Measurements from ENCODE around the gene PTPN1.
"Not testable (repeated sequence)": the region's sequence is repeated elsewhere in the genome, so short reads cannot be mapped to it uniquely, and the experiment has no call there.

The PTPN1 gene

DNA sequence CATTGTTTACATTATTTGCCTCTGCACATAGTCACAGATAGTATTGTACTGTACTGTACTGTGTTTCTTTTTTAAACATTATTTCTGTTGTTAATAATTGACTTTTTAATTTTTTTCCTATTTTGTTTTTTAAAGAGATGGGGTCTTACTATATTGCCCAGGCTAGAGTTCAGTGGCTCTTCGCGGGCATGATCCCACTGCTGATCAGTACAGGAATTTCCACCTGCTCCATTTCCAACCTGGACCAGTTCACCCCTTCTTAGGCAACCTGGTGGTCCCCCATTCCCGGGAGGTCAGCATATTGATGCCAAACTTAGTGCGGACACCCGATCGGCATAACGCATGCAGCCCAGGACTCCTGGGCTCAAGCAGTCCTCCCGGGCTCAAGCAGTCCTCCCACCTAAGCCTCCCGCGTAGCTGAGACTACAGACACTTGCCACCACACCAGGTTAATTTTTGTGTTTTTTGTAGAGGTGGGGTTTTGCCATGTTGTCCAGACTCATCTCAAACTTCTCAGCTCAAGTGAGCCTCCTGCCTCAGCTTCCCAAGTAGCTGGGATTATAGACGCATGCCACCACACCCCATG is 47.5 kb downstream of the PTPN1 start:
- DNase-seq (ENCODE audit: low spot score) = no peak

DNA sequence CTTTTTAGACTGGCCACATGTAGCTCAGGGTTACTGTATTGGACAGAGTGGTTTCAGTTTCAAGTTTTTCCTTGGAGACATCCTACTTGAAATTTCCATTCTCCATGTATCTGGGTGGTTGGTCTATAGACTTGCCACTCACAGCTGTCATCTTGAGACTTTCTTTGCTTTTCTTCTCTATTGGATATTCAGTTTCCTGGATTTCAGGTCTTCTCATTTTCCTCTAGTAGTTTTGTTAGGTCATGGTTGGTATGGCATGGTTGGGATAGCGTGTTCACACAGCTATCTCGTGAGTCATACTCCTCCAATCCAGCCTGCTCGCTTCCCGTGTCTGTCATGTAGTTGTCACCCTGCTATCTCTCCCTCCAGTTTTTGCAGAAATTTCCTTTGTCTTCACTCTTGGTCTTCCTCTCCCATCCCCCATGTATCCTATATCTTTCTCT is 48.3 kb downstream of the PTPN1 start:
- DNase-seq (ENCODE audit: low spot score) = no peak

DNA sequence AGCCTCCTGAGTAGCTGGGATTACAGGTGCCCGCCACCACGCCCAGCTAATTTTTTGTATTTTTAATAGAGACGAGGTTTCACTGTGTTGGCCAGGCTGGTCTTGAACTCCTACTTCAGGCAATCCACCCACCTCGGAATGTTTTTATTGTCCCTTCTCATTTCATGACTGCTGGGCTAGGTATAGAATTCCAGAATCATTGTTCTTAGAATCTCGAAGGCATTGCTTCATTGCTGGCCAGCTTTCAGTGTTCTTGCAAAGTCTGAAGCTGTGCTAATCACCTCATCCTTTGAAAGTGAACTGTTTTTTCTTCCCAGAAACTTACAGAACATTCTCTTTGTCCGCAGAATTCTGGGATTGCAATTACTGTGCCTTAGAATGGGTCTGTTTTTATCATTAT is 49.0 kb downstream of the PTPN1 start:
- no peak for DNase-seq (ENCODE audit: low spot score)

DNA sequence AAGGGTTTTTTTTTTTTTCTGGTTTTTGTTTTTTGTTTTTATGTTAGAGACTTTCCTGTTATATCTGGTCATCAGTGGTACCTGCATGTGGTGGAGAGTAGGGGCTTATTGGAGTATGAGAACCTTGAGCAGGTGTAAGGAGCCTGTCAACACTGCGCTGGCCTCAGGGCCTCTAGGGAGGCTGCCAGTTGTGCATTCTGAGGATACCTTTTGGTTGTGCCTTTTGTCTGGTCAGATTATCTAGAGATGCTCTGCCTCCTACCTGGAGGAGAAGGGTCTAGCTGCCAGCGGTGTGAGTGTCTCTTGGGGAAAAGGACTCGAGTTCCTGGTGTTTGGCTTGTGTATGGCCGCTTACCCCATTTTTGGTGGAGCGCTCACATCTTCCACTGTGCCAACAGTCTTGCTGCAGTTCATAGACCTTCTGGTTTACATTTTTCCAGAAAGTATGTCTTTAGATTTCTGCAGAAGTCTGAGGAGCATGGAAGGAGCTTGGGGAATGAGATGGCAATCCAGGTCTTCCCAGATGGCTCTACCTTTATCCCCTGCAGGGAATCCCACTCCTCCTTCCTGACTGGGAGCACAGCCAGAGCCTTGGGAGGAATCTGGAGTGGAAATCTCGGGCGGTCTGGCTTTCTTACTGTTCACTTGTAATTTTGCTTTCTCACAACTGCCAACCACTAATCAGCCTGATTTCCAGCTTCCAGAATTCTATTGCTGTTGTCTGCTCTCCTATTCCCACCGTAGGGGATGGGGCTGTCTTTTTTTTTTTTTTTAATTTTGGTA is 49.9 kb downstream of the PTPN1 start:
- no peak for DNase-seq (ENCODE audit: low spot score)

DNA sequence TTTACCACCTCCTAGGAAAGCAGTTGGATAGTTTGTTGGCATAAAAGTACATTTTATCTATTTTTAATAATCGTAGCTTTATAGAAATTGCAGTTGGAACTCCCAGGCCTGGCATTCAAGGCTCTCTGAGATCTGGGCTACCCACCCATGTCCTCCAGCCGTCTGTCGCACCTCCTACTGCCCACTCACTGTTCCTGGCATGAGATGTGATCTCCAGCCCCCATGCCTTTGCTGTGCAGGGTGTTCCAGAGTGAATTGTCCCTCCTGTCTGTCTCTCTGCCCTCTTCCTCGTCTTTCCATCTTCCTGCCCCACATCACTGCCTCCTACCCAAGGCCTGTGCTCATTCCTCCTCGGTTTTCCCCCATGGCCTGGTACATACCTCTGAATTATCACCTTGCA is 50.7 kb downstream of the PTPN1 start:
- DNase-seq (ENCODE audit: low spot score) = no peak

DNA sequence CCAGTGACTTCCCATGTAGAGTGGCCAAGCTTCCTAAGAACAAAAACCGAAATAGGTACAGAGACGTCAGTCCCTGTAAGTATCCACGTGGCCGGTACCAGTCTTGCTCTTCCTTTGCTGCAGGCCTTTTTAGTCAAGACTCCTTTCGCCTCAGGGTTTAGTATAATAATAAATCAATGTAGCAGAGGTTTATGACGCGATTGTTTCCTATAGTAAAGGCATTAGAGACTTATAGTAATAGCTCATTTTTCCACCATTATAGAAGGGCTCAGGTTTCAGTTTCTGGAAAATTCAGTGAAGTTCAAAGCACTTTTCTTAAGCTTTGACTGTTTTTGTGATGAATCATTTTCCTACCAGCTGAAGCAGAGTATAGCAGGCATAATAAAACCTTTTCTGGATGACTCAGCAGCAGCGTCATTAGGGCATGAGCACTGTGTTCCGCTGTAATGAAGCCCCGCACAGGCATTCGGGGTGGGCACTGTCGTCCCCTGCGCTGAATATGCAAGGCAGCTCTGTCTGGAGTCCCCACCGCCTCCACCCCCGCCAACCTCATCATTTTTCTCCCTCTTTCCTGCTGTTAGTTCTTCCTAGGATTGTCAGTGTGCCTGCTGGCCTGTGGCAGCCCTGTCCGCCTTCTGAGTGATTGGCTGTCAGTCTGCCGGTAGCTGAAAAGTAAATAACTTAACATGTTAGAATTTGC is 51.3 kb downstream of the PTPN1 start:
- peak; percentile 98 for DNase-seq (ENCODE audit: low spot score)

DNA sequence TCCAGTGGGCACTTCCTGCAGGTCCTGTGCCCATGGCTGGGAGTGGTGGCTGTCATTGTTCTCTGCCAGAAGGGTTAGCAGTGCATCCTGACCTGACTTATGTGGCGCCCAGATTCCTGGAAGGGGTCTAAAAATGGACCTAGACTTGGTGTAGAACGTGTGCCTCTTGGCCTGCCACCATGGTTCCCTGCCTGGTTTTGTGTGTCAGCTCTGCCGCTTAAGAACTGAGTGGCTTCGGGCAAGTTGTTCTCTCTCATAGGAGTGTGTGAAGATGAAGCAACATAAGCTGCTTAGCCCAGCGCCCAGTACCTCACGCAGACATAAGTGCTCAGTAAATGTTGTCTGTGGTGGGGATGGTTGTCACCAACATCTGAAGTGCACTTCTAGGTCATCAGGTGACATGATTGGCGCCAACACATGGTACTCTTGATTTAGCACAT is 52.1 kb downstream of the PTPN1 start:
- no peak for DNase-seq (ENCODE audit: low spot score)

DNA sequence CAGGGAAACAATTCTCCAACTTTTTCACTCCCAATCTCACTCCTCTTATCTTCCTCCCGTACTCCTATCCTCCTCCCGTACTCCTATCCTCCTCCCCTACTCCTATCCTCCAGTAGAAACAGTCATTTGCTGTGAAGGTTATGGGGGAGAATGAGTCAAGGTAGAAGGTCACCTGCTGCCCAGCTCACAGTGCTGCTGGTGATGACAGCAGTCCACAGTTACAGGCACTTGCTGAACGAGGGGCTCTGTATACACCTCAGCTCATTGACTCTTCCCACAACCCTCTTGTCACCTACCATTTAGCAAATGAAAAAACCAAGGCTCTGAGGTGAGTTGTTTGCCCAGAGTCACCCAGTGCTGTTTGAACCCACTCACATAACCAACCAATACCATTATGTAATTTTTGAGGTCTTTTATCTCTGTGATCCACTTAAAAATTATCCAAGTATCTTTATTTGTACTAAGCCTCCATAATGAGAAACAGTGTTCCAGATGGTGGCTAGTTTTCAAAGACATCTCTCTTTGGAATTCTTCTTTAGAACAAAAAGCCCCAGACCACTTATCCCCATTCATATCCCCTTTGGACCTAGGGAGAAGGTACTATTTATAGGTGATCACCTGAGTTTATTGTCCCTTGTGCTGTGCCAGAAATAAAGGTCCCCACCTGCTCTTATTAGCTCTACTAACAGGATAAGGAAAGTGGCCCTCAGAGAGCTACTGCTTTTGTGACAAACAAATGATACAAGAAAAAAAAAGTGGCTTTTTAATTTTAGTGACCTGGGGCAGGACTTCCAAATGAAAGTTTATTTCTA is 53.2 kb downstream of the PTPN1 start:
- no peak for DNase-seq (ENCODE audit: low spot score)

DNA sequence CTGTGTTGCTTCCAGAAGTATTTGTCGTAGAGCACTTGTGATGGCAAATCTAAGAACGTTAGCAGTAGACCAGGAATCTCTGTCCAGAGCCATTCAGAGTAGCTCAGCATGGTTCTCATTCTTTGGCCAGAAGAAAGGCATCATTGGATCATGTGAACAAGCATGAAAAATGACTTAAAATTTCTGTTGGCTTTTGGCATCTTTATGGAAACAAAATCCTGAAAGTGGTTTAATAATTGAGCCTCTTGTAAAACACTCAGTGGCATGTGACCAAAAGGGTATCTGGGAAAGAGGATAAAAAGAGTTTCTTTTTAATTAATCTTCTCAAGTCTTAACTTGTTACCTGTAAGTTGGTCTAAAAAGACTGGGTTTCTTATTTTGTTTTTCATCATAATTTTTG is 55.2 kb downstream of the PTPN1 start:
- DNase-seq (ENCODE audit: low spot score) = no peak

DNA sequence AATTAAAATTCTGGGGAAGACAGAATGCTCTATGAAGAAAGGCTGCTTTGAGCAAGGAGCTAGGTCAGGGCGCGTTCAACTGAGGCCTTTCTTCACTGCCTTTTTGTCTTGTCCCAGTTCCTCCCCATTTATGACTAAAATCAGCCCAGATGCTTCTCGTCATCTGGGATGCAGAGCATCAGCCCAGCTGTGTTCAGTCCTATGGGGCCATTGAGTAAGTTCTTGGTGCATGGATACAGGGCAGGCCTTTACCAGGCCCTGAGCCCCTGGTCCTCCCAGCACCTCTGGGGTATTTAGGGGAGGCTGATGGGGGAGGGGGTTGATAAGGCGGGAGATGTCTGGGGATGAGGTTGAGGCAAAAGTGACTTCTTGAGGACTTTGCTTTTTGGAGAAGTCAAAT is 55.7 kb downstream of the PTPN1 start:
- DNase-seq (ENCODE audit: low spot score) = no peak

DNA sequence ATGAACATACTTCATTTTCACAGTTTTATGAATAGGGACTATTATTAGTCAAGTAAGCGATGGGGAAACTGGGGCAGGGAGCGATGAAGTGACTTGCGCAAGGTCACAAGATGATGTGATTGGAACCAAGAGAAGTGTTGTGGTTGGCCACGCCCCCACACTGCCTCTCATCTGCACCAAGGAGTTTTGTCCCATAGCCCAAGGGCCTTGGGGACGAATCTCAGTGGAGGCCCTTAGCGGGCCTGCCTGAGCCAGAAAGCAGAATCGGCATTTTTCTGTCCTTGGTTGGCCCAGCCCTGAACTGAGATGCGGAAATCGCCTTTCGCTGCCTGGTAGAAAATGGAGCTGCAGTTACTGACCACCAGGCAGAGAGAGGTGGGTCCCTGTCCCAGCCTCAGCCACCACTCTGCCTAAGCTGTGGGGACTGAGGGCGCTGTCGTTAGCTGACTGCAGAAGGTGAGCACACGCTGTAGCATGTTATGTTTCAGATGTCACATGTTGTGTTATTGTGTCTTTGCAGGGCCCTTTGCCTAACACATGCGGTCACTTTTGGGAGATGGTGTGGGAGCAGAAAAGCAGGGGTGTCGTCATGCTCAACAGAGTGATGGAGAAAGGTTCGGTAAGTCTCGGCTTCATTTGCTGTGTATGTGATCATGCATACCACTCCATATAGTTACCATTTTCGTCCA is 57.8 kb downstream of the PTPN1 start:
- DNase-seq (ENCODE audit: low spot score) = no peak

DNA sequence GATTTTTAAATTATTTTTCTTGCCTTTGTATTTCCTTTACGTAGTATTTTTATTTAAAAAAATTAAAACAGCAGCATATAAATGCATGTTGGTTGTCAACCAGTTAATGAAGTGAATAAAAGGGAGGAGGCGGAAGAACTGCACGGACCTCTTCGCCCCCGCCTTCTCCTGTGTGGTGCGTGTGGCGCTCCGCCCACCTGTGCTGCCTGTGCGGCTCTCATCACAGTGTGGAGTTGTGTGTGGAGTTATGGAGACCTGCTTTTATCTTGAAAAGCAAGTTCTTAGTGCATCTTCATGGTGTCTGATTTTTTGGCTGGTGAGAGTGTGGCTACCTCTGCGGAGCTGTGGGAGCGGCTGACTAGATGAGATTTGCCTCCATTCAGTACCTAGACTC is 58.4 kb downstream of the PTPN1 start:
- no peak for DNase-seq (ENCODE audit: low spot score)

DNA sequence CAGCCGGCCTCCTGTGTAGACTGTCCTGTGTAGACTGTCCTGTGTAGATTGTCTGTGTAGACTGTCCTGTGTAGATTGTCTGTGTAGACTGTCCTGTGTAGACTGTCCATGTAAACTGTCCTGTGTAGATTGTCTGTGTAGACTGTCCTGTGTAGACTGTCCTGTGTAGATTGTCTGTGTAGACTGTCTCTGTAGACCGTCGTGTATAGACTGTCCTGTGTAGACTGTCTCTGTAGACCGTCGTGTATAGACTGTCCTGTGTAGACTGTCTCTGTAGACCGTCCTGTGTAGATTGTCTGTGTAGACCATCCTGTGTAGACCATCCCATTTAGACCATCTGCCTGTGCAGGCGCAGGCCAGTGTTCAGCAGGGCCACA is 59.3 kb downstream of the PTPN1 start:
- not testable (repeated sequence) for DNase-seq (ENCODE audit: low spot score)

DNA sequence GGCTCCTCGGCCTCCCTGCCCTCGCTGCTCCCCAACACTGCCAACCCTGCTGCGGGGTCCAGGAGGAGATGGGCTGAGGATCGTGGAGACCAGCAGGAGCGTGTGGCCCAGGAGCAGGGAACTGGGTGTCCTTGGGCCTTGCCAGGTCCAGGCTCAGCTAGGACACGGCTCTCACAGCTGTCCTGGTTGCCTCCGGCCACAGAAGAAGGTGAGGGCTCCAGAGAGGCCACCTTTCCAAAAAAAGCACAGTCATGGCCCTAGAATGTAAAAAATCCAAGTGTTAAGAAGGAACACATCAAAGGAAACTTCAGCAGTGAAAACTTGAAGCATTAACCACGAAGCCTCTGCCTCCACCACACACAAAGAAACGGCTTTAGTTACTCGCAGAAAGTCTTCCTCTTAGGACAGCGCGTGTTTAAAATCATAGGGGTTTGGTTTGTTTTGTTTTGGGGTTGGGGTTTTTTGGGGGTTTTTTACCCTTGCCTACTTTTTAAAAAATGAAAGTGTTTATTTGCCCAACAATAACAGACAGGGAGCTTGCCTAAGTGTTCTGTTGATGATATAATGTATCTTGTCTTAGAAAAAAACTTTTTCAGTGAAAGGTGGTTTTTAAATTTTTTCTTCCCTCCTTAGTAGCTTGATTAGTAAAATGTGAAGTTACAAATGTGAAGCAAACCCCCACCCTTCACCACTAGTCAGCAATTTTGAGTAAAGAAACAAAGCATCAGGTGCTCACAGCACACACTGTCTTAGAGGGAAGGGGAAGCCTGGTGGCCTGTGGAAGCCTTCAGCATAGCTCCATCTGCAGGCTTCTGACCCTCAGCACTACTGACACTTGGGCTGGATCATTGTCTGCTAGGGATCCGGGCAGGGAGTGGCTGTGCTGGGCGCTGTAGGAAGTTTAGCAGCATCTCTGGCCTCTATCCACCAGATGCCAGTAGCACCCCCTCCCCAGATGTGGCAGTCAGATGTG is 60.0 kb downstream of the PTPN1 start:
- DNase-seq (ENCODE audit: low spot score) = no peak

DNA sequence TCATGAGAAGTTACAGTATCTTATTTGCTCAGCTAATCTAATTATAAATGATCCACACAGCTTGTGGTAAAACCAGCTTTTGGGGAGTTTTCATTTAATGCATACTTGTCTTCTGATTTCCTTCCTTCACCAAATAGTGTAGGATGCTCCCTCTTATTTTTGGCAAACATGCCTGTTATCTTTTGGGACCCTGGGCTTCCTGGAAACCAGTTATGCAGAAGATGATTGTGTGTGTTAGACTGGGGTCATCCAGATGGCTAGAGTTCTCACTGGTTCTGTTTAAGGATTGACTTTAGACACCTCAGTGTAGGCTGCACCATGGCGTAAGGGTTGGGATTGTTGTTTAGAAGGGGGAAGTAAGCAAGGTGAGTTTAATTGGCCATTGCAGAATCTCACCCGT is 61.3 kb downstream of the PTPN1 start:
- DNase-seq (ENCODE audit: low spot score) = no peak

DNA sequence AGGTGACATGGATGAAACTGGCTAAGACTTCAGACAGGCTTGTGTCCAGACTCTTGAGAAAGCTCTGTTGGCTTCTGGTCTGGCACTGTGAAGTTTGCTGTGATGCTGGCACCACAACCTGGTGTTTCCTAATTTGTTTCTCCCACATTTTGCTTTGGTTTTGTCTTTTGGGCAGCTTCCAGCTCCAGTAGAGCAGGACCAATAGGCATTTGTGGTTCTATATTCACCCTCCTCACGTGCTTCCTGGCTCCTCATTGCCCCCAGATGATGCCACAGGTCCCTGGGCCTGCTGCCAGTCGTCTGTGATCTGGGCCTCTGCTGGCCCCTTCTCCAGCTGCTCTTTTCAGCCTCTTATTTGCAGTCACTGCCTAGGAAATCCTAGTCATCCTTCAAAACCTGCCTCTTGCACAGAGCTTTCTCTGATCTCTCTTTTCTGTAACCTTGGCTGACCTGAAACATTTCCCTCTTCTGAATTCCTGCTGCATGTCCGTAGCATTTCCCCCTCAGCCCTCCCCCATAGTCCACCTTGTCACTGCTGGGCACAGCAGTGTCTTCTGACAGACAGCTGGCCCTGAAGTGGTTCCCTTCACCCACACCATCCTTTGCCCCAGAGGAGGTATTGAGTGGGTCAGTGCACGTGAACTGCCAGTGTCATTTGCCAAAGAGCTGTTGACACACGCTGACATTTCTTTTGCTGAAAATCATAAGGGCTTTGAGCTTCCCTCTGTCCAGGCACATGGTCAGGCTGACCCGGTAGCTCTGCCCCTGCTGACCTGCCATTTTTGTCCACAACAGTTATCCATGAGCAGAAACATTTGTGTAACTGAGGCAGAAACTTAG is 63.0 kb downstream of the PTPN1 start:
- no peak for DNase-seq (ENCODE audit: low spot score)

DNA sequence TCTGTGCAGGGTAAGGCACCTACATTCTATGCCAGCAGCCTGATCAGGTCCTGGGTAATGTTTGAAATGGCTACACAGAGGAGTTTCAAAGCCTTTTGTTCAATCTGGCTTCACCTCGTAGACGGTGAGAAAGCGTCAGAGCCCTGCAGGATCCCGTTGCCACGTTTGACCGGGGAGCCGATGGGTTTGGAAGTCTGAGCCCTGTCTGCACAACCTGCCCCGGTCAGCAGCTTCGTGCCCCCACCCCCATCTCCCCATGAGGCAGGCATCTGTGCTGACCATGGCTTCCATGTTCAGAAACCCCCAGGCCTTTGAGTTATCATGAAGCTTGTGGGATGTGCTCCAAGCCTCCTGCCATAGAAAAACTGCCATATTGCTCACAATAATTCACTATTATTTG is 63.9 kb downstream of the PTPN1 start:
- no peak for DNase-seq (ENCODE audit: low spot score)

DNA sequence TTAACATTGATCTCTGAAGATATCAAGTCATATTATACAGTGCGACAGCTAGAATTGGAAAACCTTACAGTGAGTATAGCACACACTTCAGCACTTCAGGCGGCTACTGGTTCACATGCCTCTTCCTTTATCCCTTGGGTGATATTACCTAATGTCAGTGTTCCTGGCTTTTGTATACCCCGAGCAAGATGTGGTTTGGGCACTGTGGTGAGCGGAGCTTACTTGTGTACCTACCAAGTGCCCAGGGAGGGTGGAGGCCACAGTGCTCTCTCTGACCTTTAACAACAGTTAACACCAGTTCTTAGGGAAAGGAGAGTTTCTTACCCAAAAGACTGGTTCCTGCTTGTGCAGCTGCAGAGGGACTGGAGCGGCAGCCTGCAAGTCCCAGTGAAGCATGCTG is 64.4 kb downstream of the PTPN1 start:
- DNase-seq (ENCODE audit: low spot score) = no peak

DNA sequence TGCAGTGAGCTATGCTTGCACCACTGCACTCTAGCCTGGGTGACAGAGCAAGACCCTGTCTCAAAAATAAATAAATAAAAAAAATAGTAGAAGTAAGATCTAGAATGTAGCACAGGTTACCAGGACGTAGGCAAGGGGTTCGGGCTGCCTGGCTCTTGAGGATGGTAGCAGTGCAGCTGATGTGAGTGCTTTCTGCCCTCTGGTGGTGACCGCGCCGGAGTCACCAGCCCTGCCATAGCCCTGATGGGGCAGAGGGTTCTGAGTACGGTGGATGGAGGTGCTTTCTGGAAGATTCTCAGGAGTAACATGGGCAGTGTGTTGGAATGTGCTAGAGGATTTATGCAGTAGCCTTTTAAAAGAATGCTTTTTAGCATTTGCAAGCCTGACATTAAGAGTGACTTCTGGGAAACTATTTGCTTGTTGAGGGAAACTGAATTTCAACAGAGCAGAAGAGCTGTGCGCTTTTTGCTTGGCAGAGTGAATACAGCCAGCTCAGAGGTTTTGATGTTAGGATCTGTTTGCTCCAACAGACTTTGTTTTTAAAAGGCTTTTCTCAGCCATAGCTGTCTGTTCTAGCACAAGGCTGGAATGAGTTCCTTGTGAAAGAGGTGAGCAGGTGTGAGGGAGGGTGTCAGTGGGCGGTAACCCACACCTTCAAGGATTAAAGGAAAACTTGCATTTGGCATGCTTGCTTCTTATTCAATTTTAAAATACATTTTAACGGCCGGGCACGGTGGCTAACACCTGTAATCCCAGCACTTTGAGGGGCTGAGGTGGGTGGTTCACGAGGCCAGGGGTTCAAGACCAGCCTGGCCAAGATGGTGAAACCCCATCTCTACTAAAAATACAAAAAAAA is 65.9 kb downstream of the PTPN1 start:
- DNase-seq (ENCODE audit: low spot score) = peak; percentile 49
